GM12865 (cell line): ENCODE results near the gene LRRC46.

Experiments
- DNase-seq: peaks from one replicate; pipeline ENCODE4 v3.0.0; 2010; ENCODE audit warnings: low read depth
- H3K4me3 ChIP-seq: 2 replicates; pipeline ENCODE4 v1.5.1; 2011; ENCODE audit warnings: mild to moderate bottlenecking, low read depth, low read length, control low read depth
- TF ChIP-seq, protein P1 (sequence below): IDR thresholded peaks from 2 replicates; pipeline ENCODE4 v1.5.1; 2011; ENCODE audit warnings: low read length, control low read depth, low read depth, inconsistent platforms; ENCODE audit not compliant: insufficient read depth; ENCODE audit errors: missing control alignments

Gene LRRC46

DNA sequence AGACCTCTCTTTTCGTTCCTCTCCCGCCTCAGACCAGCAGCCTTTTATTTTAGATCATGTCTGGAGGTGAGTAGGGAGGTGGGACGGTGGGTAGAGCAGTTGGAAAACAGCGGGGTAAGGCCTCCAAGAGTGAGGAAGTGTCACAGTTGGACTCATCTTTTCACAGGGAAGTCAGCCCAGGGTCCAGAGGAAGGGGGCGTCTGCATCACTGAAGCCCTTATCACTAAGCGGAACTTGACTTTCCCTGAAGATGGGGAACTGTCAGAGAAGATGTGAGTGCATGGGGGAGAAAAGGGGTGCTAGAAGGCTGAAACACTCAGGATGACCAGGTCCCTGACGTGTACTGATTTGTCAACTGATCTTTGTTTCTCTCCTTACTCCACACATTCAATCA lies 461 bp downstream of the LRRC46 start:
- no peak for DNase-seq
- TF ChIP-seq, protein P1, sequence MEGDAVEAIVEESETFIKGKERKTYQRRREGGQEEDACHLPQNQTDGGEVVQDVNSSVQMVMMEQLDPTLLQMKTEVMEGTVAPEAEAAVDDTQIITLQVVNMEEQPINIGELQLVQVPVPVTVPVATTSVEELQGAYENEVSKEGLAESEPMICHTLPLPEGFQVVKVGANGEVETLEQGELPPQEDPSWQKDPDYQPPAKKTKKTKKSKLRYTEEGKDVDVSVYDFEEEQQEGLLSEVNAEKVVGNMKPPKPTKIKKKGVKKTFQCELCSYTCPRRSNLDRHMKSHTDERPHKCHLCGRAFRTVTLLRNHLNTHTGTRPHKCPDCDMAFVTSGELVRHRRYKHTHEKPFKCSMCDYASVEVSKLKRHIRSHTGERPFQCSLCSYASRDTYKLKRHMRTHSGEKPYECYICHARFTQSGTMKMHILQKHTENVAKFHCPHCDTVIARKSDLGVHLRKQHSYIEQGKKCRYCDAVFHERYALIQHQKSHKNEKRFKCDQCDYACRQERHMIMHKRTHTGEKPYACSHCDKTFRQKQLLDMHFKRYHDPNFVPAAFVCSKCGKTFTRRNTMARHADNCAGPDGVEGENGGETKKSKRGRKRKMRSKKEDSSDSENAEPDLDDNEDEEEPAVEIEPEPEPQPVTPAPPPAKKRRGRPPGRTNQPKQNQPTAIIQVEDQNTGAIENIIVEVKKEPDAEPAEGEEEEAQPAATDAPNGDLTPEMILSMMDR, result no peak
- peak overlapping the region; percentile 81 for H3K4me3 ChIP-seq

DNA sequence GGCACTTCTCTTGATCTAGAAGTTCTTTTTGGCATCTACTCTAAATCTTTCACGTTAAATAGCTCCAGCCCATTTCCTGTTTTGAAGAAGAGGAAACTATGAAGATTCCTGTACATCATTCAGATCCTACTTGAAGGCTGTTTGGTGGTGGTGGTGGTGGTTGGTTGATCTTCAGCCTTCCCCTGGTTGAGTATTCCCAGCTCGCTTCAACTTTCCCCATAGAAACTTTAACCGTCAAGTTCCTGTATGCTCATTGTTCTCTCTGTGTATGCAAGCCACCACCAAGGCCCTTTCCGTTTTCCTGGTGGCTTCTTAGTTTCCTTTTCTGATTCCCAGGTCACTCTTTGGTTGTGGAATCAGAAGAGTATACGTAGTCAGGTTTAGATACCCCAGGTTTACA lies 3.3 kb downstream of the LRRC46 start:
- H3K4me3 ChIP-seq, result no peak overlapping the region
- TF ChIP-seq, protein P1, result no peak
- no peak for DNase-seq

DNA sequence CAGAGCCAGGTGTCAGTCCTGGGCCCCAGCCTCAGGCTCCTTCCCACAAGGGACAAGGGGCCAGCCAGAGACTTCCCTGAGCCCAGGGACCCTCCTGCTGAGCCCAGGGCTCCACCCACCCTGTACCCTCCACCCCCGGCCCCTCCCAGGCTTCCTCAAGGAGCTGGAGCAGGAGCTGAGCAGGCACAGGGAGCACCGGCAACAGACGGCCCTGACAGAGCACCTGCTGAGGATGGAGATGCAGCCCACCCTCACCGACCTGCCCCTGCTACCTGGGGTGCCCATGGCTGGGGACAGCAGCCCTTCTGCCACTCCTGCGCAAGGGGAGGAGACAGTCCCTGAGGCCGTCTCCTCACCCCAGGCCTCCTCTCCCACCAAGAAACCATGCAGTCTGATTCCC lies 5.1 kb downstream of the LRRC46 start:
- no peak for DNase-seq
- TF ChIP-seq, protein P1, result no peak
- H3K4me3 ChIP-seq, result no peak overlapping the region

DNA sequence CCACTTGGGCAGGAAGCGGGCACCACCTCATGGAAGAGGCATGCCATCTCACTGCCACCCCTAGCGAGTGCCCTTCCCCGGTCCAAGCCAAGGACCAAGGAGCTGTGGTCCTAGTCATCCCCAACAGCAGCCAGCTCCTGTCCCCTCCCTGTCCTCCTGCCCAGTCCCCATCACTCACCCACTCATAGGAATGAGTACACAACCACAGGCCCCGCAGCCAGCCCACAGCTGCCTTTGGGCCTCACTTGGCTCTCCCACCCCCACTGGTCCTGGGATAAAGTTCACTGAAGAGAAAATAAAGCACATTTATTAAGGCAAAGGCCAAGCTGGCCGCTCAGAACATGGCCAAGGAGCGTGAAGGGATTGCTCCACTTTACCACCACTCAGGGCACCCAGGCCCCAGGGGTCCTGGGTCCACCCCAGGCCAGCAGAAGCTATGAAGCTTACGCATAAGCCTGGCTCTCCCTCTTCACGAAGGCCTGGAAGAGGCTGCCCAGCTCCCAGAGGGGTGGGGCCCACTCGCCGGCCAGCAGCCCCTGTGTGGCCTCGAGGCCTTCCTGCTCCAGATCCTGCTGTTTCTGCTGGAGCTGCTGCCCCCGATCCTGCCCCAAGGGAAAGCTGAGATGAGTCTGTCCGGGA lies 6.0 kb downstream of the LRRC46 start:
- TF ChIP-seq, protein P1, result no peak
- DNase-seq, result no peak
- no peak overlapping the region for H3K4me3 ChIP-seq

DNA sequence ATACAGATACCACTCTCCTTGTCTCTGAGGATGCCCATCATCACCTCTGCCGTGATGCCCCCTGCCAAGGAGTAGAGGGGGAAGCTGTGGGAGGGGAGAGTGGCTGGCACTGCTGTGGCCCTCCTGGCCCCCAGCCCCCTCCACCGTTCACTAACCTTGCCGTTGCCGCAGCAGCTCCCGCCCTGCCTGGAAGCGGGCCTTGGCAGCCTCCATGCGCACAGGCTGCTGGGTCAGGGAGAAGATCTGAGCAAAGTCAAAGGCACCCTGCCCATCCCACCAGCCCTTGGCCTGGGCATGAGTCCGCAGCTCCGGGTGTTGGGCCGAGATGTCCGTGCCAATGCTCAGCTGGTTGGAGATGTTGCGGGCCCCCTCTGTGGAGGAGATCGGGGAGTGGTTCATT lies 7.2 kb downstream of the LRRC46 start:
- no peak overlapping the region for H3K4me3 ChIP-seq
- no peak for DNase-seq
- TF ChIP-seq, protein P1, result no peak

DNA sequence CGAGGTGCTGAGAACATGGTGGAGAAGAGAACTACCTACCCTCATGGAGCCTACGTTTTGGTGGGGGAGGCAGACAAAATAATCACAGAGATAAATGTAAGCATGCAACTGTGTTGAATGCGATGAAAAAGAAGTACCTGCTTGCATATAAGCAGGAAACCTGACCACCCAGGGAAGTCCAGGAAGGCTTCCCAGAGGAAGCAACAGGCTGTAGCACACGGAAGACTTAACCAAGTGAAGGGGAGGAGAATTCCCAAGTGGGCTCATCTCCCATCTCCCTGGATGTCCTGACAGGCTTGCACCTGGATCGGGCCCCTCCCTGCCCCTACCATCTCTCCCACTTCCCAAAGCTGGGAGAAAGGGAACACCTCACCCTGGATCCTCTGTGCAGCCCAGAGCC lies 7.6 kb downstream of the LRRC46 start:
- no peak overlapping the region for H3K4me3 ChIP-seq
- no peak for DNase-seq
- TF ChIP-seq, protein P1, result no peak
